HG02588 (cell line): Measurements from ENCODE around the gene NLRP3.
"Not testable (repeated sequence)": the region's sequence is repeated elsewhere in the genome, so short reads cannot be mapped to it uniquely, and the experiment has no call there.

ENCODE experiments used
- ATAC-seq: cut with Tn5 transposase; IDR thresholded peaks from one replicate; pipeline ENCODE4 v1.9.1; 2021; ENCODE audit warnings: mild to moderate bottlenecking, moderate library complexity; ENCODE audit not compliant: unreplicated experiment

Gene NLRP3

GRCh38 chr1:247468481-247469140 lies 52.6 kb downstream of the NLRP3 start:
- ATAC-seq: no peak

GRCh38 chr1:247469141-247469535 lies 53.2 kb downstream of the NLRP3 start:
- no peak for ATAC-seq

- not testable (repeated sequence) for ATAC-seq
Measured at GRCh38 chr1:247470942-247471429, 55.0 kb downstream of the NLRP3 start.

GRCh38 chr1:247471445-247472016 lies 55.6 kb downstream of the NLRP3 start:
- no peak for ATAC-seq

- ATAC-seq: no peak
Measured at GRCh38 chr1:247472035-247472434, 56.1 kb downstream of the NLRP3 start.

- ATAC-seq: no peak
Measured at GRCh38 chr1:247474367-247474766, 58.4 kb downstream of the NLRP3 start.

GRCh38 chr1:247475793-247476192 lies 59.8 kb downstream of the NLRP3 start:
- ATAC-seq: no peak

- ATAC-seq: not testable (repeated sequence)
Measured at GRCh38 chr1:247476328-247477058, 60.5 kb downstream of the NLRP3 start.

GRCh38 chr1:247482747-247483146 lies 66.8 kb downstream of the NLRP3 start:
- ATAC-seq: no peak

GRCh38 chr1:247487057-247487456 lies 71.1 kb downstream of the NLRP3 start:
- ATAC-seq: peak; percentile 82

GRCh38 chr1:247491328-247491727 lies 75.4 kb downstream of the NLRP3 start:
- ATAC-seq: no peak

GRCh38 chr1:247493106-247493505 lies 77.1 kb downstream of the NLRP3 start:
- ATAC-seq: no peak

- no peak for ATAC-seq
Measured at GRCh38 chr1:247494767-247495166, 78.8 kb downstream of the NLRP3 start.

- ATAC-seq: no peak
Measured at GRCh38 chr1:247496581-247497285, 80.8 kb downstream of the NLRP3 start.
